Activated T-cell treated with anti-CD3 and anti-CD28 coated beads, Interleukin-2, amount 50 U/mL, for 1 hour (primary cell): ENCODE measurements around the gene TRAM2.

Source experiments
- DNase-seq: peaks from one replicate; pipeline ENCODE4 v3.0.0-alpha.2; 2020

TRAM2 gene

DNA sequence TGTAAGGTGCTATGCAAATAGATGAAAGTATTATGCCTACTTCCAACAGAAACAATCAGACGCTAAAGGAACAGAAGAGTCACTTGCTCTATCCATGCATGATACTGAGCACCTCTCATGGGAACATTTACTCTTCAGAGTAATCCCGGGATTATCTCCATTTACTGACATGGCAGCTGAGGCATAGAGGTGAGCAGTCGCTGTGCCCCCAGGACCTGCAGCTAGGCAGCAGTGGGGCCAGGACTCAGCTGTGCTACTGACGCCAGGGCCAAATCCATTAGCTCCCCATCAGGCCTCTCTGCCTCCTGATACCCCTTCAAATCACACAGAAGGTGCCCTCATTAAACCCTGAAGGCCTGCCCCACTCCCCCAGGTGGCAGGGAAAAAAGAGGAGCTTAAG, 51.9 kb downstream of the TRAM2 start:
- no peak for DNase-seq

GRCh38 chr6:52523378-52524142, 53.3 kb downstream of the TRAM2 start:
- no peak for DNase-seq

DNA sequence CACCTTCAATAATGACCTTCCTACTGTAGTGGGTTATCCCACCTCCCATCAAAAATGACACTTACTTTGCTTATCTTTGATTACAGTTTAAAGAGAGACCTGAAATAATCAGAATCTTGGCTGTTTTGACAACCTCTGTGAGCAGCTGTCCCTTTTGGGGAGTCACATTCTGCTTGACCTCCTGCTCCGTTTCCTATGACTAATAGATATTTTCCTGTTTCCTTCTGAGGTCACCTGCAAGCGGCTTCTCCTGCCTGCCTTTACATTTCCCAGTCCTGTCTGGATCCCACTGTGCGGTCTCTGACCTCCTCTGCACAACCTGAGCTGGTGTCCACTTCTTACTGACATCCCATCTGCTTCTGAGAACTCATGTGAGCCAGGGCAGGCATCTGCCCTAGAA, 54.2 kb downstream of the TRAM2 start:
- no peak for DNase-seq

DNA sequence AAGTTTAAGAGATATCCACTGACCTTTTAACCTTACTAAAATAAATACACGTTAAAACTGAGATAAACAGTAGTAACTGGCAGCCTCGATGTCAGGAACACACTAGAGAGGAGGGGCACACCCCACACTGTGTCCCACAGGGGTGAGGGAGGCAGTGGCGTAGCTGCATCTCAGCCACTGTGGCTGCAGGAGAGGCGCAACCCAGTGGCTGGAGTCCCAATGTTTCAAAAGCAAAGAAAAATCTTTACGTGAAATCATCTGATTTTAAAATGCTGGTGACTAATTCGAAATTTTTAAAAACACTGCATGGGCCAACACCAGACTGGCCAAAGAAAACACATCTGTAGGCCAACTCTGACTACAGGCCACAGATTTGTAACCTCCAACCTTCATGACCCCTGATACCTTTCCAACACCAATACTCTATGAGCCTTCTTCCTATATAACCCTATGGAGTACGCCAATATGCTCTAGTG, 54.7 kb downstream of the TRAM2 start:
- DNase-seq: no peak

GRCh38 chr6:52519618-52520017, 57.2 kb downstream of the TRAM2 start:
- no peak for DNase-seq

DNA sequence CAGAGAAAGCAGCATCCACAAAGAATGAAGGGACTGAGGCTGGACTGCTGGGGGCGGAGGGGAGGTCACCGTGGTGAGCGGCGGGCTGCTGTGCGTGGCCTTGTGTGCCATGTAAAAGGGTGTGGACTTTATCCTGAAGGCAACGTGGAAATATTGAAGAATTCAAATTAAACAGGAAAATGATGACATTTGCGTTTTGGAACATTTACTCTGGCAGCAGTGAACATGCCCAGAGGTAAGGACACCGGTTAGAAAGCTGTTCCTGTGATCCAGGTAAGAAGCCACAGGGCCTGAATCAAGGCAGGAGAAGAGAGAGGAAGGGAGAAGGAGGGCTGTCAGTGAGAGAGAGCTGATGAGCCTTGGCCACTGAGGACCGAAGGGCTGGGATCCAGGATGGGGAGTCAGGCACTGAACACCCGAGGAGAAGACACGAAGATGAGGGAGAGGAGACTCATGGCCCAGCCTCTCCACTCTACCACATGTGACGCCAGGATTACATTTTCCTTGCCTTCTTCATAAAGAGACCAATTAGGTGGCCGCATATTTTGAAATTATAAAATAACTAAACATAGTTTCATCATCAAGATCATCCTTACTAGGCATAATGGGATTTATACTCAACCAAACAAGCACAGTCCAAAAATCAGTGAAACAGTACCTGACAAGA, 58.4 kb downstream of the TRAM2 start:
- no peak for DNase-seq

- DNase-seq: no peak
These were observed 59.2 kb downstream of the TRAM2 start for GRCh38 chr6:52517502-52518278.

- DNase-seq: no peak
These were observed 59.9 kb downstream of the TRAM2 start for GRCh38 chr6:52516943-52517342.

GRCh38 chr6:52516269-52516668, 60.6 kb downstream of the TRAM2 start:
- DNase-seq: no peak

DNA sequence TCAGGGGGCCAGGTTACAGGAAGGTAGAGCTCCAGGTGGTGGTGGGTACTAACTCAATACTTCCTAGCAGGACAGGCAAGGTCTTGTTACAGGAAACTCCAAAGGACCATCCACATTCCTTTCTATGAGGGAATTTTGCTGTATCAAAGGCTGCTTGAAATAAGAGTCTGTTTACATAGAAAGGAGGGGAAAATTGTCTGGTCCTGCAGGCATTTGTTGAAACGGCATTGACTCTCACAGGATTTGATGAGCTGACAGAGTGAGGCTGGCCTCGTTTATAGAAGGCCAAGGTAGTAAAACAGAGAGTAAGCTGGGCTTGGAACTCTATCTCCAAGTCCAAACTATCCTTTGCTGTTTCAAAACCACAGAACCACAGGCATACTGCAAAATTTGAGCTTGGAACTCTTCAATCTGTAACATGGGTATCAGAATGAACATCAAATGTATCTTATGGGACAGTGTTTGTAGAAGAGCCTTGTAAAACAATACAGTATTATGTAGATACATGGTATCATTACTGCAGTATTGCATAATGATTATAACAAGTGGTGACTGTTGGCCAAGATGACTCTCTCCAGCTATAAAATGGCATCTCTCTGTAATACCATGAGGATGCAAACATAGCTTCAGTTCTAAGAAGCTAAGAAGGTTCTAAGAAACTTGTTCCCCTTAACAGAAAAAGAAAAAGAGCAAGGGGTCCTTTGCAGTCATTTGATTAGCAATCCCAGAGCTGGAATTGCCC, 61.5 kb downstream of the TRAM2 start:
- no peak for DNase-seq

DNA sequence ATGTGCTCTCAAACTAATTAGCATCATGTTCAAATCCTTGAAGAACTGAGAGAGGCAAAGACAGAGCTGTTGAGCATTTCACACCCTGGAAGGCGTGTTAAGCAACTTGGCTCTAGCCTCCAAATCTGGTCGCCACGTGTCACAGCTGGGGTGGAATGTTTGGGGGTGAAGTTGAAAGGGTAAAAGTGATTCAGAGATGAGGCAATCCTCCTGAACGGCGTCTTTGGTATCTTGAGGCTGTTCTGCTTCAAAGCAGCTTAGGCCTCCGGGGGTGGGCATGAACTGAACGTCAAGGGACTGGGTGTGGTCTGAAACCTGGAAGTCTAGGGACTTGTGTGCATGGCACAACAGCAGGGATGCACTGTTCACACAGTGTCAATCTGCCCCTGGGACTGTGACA, 62.3 kb downstream of the TRAM2 start:
- no peak for DNase-seq

GRCh38 chr6:52513896-52514295, 63.0 kb downstream of the TRAM2 start:
- no peak for DNase-seq

DNA sequence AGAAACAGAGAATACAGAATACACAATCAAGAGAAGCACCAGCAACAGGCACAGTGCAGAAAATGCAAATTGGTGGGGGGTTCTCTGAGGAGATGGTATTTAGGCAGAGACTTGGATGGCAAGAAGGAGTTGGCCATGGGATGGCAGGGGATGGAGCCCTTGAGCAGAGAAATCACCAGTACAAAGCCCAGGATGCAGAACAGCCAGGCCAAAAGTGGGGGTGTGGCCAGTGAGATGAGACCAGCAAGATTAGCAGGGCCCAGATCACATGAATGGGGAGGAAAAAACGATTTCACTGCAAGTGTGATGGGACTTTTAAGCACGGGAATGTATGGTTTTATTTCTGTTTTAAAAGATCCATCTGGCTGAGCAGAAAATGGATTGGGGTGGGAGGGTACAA, 63.4 kb downstream of the TRAM2 start:
- no peak for DNase-seq

GRCh38 chr6:52512199-52512598, 64.7 kb downstream of the TRAM2 start:
- no peak for DNase-seq

DNA sequence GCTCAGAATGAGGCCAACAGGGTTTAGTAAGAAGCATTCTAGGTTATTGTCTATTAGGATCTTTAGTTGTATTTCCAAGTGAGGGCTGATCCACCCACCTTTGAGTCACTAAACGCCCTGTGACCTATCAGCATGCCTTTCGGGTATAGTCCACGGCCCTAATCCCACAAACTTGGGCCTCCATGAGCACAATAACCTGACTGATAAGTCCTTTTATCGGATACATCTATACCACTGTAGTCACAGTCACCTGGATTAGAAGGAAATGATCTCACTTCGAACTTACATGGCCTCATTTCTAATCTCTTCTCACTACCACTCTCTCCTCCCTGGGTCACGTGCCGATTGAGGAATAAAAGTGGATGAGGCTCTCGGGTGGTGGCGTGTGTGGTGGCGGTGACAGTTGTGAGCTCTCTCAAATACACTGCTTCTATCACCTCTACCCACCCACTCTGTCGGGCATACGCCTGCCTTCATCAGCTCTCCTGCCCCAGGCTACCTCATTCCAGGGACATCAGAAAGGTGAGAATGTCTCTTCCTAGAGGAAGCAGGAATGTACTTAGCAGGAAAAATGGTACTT, 65.2 kb downstream of the TRAM2 start:
- DNase-seq: no peak

DNA sequence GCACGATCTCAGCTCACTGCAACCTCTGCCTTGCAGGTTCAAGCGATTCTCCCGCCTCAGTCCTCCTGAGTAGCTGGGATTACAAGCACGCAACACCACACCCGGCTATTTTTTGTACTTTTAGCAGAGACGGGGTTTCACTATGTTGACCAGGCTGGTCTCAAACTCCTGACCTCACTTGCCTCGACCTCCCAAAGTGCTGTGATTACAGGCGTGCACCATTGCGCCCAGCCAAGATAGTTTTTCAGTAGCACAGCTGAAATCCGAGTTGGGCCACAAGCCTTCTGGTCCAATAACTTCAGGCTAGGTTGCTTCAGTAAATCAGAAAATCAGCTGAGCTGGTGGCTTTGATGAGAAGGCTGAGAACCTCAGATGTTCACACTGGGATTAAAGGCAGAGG, 65.7 kb downstream of the TRAM2 start:
- DNase-seq: no peak

GRCh38 chr6:52510213-52510562, 66.7 kb downstream of the TRAM2 start:
- DNase-seq: no peak

DNA sequence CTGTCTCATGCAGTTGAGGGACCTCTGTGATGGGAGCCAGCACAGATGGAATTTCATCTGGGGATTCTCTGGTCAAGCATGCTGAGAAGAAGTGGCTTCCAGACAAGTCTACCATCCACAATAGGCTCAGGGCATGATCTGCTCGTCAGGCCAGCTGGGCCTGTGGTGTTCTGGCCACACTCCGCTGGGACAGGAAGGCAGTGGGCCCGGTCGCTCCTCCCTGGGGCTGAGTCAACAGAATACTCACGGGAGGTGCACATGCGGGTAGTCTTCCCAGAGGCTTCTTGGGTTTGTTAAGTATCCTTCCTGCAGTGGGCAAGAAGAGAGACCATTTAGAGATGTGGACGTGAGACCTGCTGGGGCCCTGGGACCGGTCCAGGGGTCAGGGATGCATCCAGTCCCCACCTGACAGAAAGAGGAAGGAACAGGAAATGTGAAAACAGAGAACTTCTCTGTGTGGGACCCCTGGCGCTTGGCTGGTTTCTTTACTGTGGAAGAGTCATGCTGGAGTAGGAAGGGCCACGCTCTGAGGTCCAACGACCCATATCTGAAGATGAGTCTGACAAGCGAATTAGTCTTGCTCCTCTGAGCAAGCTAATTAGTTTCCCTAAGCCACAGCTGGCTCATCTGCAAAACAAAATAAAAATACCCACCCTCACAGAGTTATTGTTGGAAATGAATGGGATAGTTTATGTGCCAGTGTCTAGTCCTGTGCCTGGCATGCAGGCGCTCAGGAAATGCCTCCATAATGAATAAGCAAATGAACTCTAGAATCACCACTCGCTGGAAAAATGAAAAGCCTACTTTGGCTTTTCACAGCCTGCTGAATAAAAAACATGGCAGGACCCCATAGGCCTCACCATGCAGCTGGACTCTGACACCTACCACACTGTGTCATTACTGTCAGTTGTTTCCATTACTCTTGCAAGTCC, 67.3 kb downstream of the TRAM2 start:
- no peak for DNase-seq

GRCh38 chr6:52508261-52508739, 68.6 kb downstream of the TRAM2 start:
- no peak for DNase-seq

DNA sequence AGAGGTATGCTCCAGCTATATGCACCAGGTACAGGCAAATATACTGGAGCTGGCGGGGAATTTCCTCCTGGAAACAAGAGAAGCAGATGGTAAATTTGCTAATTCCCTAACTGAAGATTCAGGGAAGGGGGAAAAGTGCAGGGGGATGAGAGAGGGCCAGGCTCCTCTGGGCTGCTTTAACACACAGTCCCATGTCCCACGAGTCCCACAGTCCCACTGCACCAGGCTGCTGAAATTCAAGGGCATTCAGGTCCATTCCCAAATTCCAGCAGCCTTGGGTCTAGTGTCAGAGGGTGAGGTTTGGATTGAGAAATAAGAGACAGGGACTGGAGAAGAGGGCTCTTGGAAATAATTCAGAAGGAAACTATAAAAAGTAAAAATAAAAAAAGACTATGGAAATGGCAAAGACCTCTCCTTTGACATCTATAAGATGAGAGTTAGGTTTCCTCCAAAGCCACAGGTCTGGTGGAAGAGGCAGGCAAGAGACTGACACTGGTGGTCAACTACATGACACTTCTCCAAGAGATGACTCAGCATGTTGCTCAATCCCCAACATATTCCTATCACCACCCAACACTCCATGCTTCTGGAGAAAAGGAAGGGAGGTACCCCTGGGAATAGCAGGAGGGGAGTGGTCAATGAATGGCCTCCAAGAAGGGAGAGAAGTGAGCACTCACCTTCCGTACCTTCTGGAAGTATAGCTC, 69.2 kb downstream of the TRAM2 start:
- DNase-seq: no peak

DNA sequence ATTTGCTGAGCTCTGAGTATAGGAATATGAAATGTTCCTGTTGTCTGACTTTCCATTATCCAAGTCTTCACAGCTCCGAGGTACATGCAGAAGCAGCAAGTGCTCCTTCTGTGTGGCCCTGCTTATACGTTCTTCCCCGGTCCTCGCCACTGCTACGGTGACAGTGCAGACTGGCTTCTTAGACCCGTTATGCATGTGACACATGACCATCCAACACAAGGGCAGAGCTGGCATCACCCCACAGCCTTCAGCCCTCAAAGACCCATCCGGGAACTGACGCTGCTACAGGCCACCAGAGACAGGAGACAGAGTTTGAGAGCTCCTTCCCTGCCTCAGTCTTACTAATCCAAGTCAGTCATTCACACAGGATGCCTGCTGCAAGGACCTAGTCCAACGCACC, 70.4 kb downstream of the TRAM2 start:
- no peak for DNase-seq
